HL-60/S4 (cell line): ENCODE measurements around the gene SHCBP1L.
"Not testable (repeated sequence)": the region's sequence is repeated elsewhere in the genome, so short reads cannot be mapped to it uniquely, and the experiment has no call there.

Experiments
- in situ Hi-C: fragments of 300-500 bp; cut with MboI; formaldehyde crosslinking; loops from 2 replicates; pipeline ENCODE4 v1.14.3; 2022; ENCODE audit warnings: low sequenced_read_pairs

Gene SHCBP1L

DNA sequence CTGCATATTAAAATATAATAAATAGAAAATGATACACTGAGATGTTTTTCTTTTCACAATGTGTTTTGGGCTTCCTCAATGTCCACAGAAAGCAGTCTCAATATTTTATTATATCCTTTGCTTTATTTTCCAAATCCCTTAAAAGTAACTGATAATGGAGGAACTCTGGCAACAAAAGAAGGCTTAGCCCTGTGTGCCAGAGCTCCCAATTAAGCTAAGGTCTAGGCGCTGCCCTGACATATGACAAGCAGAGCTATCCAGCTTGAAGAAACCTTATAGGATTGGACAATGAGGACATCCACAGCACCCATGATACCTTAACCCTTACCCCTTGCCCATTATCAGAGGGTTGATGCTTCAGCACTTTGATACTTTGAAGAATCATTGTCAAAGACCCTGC lies 12.9 kb upstream of the SHCBP1L start:
- in situ Hi-C loops, result no loop called here

DNA sequence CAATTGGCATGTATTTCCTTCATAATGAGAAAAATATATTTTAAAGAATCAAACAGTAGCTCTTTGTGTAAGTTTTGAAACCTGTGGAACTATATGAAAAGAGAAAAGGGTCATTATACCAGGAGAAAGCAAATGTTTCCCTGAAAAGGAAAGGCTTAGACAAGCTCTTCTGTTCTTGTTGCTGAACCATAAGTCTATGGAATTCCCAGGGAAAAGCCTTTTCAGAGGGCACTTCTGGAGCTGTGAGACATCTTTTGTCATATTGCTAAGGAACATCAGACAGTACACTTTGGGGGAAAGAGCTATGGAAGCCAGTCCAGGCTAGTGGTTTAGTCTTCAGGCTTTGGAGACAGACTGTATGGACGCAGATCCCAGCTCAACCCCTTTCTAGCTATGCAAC lies 12.1 kb upstream of the SHCBP1L start:
- in situ Hi-C loops, result no loop called here

DNA sequence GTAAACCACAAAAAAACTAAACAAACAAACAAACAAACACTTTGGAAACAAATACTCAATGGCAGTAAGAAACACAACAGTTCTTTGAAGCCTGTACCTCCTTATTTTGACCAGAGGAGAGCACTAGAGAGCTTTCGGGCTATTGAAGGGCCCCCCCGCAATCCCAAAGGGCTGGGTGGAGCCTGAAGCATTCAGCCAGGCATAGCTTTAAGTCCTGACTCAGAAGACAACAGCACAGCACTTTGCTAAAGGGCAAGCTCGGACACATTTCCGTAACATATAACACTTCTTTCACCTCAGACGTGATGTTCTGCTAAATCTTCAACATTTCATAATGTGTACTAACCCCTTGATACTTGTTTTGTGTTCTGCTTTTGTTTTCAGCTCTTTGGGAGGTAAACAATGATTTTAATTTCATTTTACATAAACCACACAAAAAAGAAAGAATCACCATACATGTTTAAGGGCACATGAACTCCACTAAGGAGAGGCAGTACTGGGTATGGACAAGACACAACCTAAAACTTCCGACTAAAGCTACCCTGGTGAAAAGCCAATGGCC lies 9.7 kb upstream of the SHCBP1L start:
- in situ Hi-C loops, result no loop called here

DNA sequence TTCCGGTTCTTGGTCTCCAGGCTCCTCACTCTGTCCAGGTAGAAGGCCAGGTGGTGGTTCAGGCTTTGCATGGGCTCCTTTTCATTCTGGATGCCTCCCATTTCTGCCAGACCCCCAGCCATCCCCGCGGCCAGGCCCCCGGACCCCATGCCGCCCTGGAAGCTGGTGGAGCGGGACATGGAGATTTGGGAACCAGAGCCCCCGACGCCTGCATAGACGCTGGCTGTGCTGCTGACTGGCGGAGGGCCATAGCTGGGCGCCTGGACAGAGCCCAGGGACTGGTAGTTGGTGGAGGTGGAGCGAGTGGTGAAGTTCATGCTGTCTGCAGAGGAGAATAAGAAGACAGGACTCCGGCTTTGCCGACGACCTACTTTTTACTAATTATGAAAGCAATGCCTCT lies 7.1 kb upstream of the SHCBP1L start:
- in situ Hi-C loops, result no loop called here

DNA sequence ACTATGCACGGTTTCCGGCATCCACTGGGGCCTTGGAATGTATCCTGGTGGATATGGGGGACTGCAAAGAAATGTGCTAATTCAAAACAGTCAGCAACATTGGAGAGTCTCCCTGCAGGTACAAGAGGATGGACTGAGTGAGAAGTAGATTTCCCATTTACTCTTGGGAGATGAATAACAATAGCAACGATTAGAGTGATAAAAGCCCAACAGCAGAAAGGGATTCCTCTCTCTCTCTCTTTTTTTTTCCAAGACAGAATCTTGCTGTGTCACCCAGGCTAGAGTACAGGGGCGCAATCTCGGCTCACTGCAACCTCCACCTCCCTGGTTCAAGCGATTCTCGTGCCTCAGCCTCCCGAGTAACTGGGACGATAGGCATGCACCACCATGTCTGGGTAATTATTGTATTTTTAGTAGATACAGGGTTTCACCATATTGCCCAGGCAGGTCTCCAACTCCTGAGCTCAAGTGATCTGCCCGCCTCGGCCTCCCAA lies 5.0 kb upstream of the SHCBP1L start:
- in situ Hi-C loops, result no loop called here

DNA sequence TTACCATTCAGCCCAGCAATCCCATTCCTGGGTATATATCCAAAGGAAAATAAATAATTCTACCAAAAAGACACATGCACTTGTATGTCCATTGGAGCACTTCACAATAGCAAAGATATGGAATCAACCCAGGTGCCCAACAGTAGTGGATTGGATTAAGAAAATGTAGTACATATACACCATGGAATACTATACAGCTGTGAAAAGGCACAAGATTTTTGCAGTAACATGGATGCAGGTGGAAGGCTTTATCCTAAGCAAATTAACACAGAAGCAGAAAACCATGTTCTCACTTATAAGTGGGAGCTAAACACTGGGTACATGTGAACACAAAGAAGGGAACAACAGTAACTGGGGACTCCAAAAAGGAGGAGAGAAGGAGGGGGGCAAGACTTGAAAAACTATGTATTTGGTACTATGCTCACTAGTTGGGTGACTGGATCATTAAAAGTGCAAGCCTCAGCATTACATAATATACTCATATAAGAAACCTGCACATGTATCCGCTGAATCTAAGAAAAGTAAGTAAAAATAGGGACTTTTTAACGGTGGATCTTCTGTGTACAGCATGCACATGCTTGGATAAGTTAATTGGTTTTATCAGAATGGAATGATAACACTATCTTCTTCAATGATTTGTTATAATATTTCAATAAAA lies 3.9 kb upstream of the SHCBP1L start:
- in situ Hi-C loops, result no loop called here

DNA sequence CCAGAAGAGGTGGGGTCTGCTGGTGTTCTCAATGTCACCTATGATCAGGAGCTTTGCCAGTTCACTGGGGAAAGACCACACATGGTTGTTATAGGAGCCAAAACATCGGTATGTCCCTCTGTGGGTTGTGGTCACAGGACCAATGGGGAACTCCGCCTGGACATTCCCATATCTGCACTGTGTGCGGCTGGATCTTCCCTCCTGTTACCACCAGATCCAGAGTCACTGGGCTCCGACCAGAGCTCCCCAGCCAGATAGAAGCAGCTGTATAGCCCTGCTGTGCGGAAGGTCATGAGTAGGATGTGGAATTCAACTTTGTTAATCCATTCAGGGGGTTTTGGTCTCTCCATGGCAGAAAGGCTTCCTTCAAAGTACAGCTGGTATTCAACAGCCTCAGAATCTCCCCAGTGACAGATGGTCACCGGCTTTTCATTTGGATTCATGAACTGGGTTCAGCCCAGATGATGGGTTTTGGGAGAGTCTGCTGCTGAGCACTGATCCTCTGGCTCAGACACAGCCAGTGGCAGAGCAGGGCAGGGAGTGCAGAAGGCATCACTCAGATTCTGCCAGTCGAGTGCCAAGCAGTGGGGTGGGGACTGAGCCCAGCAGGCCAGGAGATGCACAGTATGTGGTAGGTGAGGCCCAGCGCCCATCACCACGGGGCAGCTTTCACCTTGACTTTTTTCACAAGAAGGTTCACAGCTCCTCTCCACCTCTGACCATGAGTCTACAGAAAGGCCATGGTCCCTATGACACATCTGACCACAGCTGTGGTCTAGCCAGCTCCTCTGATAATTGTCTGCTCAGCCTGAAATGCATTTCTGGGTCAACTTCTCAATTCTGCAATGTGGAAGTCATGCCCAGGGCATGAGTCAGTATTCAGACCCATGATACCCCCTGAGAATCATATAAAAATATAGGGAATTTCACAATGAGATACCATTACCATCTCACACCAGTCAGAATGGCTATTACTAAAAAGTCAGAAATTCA lies 2.9 kb upstream of the SHCBP1L start:
- in situ Hi-C loops, result no loop called here

DNA sequence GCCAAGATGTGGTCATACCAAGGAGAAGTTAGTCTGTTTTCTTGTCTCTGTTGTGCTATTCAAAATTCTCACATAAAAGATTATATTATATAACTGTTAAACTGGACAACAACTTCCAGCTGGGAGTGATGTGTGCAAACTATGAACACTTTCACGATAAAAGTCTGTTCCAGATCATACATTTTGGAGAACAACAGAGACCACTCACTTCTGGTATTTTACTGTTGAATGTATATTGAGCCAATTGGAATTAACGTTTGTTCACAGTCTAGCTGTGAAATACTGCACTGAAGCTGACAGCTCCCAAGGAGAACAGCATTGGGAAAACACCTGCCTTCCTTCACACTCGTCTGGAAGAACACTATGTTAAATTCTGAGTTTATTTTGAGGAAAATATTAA lies 860 bp upstream of the SHCBP1L start:
- in situ Hi-C loops, result no loop called here

DNA sequence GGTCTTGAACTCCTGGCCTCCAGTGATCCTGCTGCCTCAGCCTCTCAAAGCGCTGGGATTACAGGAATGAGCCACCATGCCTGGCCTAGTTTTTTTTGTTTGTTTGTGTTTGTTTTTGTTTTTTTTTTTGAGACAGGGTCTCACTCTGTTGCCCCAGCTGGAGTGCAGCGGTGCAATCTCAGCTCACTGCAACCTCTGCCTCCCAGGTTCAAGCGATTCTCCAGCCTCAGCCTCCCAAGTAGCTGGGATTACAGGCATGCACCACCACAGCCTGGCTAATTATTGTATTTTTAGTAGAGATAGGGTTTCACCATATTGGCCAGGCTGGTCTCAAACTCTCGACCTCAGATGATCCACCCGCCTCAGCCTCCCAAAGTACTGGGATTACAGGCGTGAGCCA lies 9.6 kb downstream of the SHCBP1L start:
- in situ Hi-C loops, result not testable (repeated sequence)

DNA sequence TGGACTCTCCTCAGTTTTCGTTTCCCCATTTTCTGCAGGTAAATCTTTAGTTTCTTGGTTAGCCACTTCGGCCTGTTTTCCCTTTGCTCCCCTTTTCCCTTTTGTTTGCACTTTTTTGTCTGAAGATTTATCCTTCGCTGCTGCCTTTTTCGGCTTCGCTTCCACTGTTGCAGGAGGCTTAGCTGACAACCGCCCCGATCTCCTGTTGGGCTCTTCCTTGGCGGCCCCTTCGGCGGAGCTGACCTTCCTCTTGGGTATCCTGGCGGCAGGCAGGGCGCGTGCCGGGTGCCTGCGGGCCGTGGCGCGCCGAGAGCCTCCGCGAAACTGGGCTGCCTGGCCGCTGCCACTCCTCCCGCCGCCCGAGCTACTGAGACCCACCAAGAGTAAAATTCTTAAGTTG lies 10.8 kb downstream of the SHCBP1L start:
- in situ Hi-C loops, result not testable (repeated sequence)

DNA sequence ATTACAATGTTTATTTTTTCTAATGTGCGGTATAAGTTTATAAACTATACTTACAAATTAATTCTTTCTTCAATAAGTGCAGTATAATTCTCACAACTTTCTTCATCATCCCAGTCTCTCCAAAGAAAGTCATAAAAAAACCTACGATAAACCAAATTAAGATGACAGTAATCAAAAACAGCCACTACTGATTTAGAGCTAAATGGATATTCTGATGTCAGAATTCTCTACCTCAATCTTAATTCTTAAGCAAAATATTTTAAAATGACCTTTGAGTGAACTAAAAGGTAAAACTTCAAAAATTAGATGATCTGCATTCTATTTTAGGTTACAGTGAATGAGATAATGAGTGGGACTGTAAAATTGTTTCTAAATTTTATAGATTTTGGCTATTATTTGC lies 13.6 kb downstream of the SHCBP1L start:
- in situ Hi-C loops, result no loop called here

DNA sequence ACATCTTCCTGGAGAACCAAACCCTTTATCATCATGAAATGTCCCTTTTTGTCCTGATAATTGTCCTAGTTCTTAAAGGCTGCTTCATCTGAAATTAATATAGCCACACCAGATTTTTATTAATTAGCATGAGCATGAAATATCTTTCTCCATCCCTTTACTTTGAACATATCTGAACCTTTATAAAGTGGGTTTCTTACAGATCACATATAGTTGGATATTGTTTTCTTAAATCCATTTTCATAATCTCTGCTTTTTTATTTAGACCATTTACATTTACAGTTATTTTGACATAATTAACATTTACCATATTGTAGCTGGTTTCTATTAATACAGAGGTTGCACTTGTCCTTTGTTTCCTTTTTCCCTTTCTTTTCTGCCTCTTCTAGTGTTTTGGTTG lies 17.2 kb downstream of the SHCBP1L start:
- in situ Hi-C loops, result no loop called here

DNA sequence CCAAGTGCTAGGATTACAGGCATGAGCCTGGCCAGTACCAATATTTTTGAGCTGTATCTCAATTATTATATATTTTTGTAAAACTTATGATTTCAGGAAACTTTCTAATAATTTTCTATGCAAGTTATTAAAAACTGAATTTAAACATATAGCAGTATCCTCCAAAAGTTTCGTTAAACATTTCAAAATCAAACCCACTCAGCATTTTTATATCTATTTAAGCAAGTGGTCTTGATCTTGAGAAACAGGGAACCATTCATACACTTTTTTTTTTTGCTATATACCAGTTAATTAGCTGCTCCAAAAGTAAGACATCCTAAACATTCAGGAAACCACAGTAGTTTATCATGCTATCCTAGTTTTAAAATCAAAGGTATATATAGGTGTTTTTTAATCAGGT lies 22.0 kb downstream of the SHCBP1L start:
- in situ Hi-C loops, result no loop called here

DNA sequence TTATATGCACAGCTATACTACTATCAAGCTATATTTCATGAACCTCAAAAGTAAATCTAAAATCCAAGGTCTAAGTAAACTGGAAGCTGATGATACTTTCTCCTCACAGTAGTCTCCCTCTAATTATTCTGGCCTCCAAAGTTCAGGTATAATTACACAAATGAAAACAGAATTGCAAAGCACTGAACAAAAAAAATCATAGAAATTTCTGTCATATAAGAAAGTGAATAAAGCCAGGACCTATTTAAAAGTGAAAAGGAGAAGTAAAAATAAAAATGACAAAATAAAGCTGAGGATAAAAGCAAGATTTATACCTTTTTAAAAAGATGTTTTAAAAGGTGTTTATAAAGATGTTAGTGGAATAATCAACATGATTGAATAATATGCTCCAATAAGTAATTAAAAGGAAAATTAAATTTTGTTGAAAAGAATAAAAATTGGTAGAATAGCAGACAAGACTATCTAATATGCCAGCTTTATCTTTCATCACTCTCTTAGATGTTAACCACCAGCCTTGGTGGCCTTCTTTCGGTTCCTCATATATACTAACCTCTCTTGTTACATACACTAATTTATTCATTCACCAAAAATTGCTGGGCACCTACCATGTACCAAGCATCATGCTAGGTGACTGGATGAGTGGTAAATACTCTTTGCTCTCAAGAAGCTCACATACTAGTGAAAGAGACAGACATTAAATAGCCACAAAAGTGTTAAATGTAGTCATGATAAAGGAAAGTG lies 25.1 kb downstream of the SHCBP1L start:
- in situ Hi-C loops, result no loop called here

DNA sequence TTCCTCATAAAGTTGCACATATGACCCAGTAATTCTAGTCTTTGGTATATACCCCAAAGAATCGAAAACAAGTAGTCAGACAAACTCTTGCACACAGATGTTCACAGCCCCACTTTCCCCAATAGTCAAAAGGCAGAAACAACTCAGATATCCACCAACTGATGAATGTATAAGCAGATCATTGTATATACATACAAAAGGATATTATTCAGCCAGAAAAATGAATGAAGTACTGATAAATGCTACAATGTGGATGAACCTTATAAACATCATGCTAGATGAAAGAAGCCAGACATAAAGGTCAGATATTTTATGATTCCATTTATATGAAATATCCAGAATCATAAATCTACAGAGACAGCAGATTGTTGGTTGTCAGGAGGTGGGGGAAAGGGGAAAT lies 27.3 kb downstream of the SHCBP1L start:
- in situ Hi-C loops, result no loop called here

DNA sequence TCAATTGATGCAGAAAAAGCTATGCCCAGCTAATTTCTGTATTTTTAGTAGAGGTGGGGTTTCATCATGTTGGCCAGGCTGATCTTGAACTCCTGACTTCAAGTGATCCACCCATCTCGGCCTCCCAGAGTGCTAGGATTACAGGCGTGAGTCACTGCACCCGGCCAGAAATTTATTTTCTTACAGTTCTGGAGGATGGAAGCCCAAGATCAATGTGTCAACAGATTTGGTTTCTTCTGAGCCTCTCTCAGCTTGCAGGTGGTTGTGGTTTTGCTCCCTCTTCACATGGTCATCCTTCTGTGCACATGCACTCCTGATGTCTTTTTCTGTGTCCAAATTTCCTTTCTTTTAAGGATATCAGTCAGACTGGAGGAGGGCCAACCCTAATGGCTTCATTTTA lies 35.6 kb downstream of the SHCBP1L start:
- in situ Hi-C loops, result no loop called here

DNA sequence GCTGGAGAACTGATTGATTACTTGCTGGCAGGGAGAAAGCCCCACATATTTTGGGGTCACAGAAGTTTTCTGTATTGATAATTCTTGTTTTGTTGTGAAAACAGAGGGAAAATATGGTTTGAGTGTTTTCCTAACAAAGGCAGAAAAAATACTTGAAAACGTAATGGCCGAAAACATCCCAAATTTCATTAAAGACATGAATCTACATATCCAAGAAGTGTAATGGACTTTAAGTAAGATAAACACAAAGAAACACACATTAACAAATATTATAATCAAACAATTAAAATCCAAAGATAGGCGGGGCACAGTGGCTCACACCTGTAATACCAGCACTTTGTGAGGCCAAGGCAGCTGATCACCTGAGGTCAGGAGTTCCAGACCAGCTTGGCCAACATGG lies 39.6 kb downstream of the SHCBP1L start:
- in situ Hi-C loops, result no loop called here

DNA sequence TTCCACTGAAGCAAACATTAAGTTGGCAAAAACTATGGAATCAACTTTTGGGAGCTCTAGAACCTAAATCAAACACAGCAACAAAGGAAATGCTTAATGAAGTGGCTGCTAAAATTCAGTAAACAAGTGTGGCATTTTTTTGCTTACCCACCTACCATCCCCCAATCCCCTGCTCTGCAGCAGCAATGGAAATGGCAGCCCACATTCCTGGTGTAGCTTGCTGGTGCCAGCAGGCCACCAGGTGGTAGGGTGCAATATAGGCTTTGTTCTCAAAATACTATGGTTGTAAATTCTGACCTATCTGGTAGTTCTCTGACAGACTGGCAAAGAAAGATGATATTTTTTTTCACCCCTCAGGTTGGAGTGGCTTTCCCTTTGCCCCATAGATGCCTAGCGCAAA lies 42.8 kb downstream of the SHCBP1L start:
- in situ Hi-C loops, result no loop called here

DNA sequence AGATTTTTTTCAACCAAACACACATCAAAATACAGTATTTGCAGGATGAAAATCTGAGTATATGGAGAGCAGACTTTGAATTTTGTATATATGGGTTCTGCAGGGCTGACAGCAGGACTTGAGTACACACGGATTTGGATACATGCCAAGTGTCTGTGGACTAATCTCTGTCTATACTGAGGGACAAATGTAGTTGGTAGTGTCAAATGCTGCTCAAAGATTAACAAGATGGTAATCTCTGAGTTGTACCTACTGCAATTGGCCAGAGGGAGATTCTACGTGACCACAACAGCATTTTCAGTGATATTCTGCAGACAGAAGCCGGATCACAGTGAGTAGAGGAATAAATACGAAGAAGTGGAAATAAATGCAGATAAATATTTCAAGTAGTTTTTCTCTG lies 43.4 kb downstream of the SHCBP1L start:
- in situ Hi-C loops, result no loop called here

DNA sequence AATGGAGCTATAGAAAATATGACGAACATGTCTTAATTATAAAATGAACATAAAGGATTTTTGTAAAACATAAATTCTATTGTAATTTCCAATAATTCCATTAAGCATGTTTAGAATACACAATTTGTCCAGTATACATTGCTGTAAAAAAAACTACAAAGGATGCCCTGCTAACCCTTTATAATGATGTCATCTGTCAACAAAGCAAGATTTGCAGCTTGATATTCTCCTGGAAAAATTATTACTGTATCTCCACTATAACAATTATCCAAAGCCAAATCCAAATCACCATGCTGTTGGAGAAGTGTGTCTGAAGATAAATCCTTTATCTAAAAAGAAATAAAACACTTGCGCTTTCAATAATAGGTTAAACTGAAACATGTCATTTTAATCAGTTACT lies 47.6 kb downstream of the SHCBP1L start:
- in situ Hi-C loops, result no loop called here

DNA sequence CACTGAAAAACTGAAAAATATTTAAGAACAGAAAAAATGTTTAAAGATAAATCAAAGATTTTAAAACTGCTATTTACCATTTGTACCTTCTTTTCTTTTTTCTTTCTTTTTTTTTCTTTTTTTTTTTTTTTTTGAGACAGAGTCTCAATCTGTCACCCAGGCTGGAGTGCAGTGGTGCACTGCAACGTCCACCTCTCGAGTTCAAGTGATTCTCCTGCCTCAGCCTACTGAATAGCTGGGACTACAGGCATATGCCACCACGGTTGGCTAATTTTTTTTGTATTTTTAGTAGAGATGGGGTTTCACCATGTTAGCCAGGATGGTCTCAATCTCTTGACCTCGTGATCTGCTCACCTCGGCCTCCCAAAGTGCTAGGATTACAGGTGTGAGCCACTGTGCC lies 51.0 kb downstream of the SHCBP1L start:
- in situ Hi-C loops, result not testable (repeated sequence)
